Measurements from ENCODE around the gene PARN.
"Not testable (repeated sequence)": the region's sequence is repeated elsewhere in the genome, so short reads cannot be mapped to it uniquely, and the experiment has no call there.

Gene PARN

DNA sequence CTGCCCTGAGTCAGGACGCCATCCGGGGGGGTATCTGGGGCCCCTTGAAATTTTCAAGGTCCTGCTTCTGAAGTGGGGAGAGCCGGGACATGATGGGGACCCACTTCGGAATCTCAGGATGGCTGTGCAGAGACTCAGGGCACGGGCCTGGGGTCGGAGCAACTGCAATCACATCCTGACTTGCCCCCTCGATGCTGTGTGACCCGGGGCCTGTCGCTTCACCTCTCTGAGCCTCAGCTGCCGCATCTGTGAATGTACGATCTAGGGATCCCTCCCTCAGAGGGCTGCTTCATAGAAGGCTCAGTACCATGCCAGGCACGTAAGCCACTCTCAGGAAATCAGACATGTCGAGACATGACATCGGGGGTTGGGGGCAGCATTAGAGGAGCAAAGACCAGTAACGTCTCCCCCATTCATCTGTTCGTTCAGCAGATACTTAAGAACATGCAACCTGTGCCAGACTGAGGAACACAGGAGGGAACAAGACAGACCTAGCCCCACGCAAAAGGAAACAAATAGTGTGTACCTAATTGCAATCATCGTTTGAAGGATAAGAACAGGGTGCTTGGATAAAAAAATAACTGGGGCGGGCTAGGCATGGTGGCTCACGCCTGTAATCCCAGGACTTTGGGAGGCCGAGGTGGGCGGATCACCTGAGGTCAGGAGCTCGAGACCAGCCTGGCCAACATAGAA, 229.6 kb downstream of the PARN start:
- ChIA-PET CTCF (no interaction called here), POLR2A (no interaction called here)
- DNase-seq (ENCODE audit: extremely low spot score): no peak
- no peak for TF ChIP-seq FOXK2 (IDR thresholded peaks at IDR 0.05)
- TF ChIP-seq NFRKB (IDR thresholded peaks at IDR 0.05): no peak
- no peak for TF ChIP-seq HDGF (IDR thresholded peaks at IDR 0.05; ENCODE audit: borderline replicate concordance)
- TF ChIP-seq SUZ12 (IDR thresholded peaks at IDR 0.05): no peak
- TF ChIP-seq ZNF384 (IDR thresholded peaks at IDR 0.05): no peak
- no peak for TF ChIP-seq FOXM1 (IDR thresholded peaks at IDR 0.05; ENCODE audit: borderline replicate concordance)

GRCh38 chr16:14399378-14400284, 230.4 kb downstream of the PARN start:
- DNase-seq (ENCODE audit: extremely low spot score): no peak
- no peak for TF ChIP-seq FOXK2 (IDR thresholded peaks at IDR 0.05)
- TF ChIP-seq, protein P1, sequence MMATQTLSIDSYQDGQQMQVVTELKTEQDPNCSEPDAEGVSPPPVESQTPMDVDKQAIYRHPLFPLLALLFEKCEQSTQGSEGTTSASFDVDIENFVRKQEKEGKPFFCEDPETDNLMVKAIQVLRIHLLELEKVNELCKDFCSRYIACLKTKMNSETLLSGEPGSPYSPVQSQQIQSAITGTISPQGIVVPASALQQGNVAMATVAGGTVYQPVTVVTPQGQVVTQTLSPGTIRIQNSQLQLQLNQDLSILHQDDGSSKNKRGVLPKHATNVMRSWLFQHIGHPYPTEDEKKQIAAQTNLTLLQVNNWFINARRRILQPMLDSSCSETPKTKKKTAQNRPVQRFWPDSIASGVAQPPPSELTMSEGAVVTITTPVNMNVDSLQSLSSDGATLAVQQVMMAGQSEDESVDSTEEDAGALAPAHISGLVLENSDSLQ (IDR thresholded peaks at IDR 0.05): no peak
- TF ChIP-seq FOXA1 (IDR thresholded peaks at IDR 0.05): no peak
- no peak for TF ChIP-seq TARDBP (IDR thresholded peaks at IDR 0.05)
- no peak for TF ChIP-seq FOXM1 (IDR thresholded peaks at IDR 0.05; ENCODE audit: borderline replicate concordance)
- no peak for TF ChIP-seq SP1 (IDR thresholded peaks at IDR 0.05)
- no peak for TF ChIP-seq HDGF (IDR thresholded peaks at IDR 0.05; ENCODE audit: borderline replicate concordance)
- no peak for TF ChIP-seq BHLHE40 (IDR thresholded peaks at IDR 0.05; ENCODE audit: borderline replicate concordance)
- no peak for TF ChIP-seq LEF1 (IDR thresholded peaks at IDR 0.05; ENCODE audit: borderline replicate concordance)
- no peak for TF ChIP-seq NFRKB (IDR thresholded peaks at IDR 0.05)
- TF ChIP-seq L3MBTL2 (conservative IDR thresholded peaks at IDR 0.05): no peak
- no peak for TF ChIP-seq SUZ12 (IDR thresholded peaks at IDR 0.05)
- no peak for TF ChIP-seq CTBP1 (IDR thresholded peaks at IDR 0.05; ENCODE audit: borderline replicate concordance)
- no peak for TF ChIP-seq ZNF384 (IDR thresholded peaks at IDR 0.05)
- no peak for TF ChIP-seq ELF4 (IDR thresholded peaks at IDR 0.05)
- TF ChIP-seq ARNT (IDR thresholded peaks at IDR 0.05): no peak
- POLR2A ChIA-PET: no interaction called here
- CTCF ChIA-PET: interaction anchor here (0.7 kb wide), 1 partner anchor 22 kb away, joined by 4 read pairs; no protein-coding TSS in a partner anchor

DNA sequence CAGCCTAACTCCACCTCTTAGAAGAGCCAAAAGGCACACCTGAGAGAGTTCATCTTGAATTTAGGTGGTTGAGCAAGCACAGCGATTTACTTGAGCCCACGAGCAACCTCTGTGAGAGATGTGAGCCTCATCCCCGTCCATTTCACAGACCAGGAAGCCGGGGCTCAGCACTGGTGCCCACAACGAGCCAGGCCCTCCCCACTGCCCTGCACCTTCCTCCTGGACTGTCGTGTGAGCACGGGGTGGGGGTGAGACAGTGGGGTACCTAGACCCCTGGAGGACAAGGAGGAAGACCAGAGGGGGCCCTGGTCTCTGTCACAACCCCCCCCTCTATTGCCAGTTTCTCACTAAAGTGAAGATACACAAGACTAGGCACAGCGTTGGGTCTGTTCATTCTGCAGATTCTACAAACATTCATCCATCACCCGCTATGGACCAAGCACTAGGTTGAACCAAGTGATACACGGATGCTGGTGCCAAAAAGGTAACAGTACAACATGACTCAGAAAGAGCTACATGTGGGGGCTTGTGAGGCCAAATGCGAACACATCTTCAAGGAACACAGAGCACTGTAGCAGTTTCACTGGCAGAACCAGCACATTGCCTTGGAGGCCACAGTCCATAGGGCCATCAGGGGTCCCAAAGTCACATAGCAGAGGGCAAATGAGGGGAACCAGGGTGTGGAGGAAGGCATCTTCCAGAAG, 231.9 kb downstream of the PARN start:
- CTCF ChIA-PET: no interaction called here
- no peak for DNase-seq (ENCODE audit: extremely low spot score)
- TF ChIP-seq HDGF (IDR thresholded peaks at IDR 0.05; ENCODE audit: borderline replicate concordance) (no peak), SP1 (IDR thresholded peaks at IDR 0.05) (no peak), FOXK2 (IDR thresholded peaks at IDR 0.05) (no peak), CTBP1 (IDR thresholded peaks at IDR 0.05; ENCODE audit: borderline replicate concordance) (no peak), ZNF384 (IDR thresholded peaks at IDR 0.05) (no peak), TARDBP (IDR thresholded peaks at IDR 0.05) (no peak), ARNT (IDR thresholded peaks at IDR 0.05) (no peak), NFRKB (IDR thresholded peaks at IDR 0.05) (no peak)
- TF ChIP-seq, protein P1 (IDR thresholded peaks at IDR 0.05): no peak
- POLR2A ChIA-PET: no interaction called here

- DNase-seq (ENCODE audit: extremely low spot score); CTCF ChIA-PET; POLR2A ChIA-PET: not testable (repeated sequence)
These were observed 234.3 kb downstream of the PARN start for GRCh38 chr16:14395710-14396304.

GRCh38 chr16:14394834-14395233, 235.2 kb downstream of the PARN start:
- POLR2A ChIA-PET: no interaction called here
- no peak for DNase-seq (ENCODE audit: extremely low spot score)
- CTCF ChIA-PET: no interaction called here
- TF ChIP-seq SUZ12 (IDR thresholded peaks at IDR 0.05): no peak
- peak; percentile 58; the same call in 1 of the 2 replicates for TF ChIP-seq ZNF384 (IDR thresholded peaks at IDR 0.05)

DNA sequence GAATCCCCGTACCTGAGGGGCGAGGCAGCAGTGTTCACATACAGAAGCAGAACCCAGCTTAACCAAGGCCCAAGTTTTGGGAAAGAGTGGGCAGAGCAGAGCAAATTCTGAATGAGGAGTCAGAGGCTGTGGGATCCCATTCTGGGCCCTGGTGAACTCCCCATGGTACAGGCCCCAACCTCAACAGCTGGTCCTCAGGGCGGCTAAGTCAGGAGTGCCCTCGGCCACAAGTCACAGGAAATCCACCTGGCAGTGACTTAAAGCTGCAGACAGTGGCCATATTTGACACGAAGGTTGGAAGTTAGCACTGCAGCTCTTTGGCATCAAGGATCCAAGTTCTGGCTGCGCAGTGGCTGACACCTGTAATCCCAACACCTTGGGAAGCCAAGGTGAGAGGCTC, 237.1 kb downstream of the PARN start:
- TF ChIP-seq L3MBTL2 (conservative IDR thresholded peaks at IDR 0.05) (no peak), NFRKB (IDR thresholded peaks at IDR 0.05) (no peak), FOXM1 (IDR thresholded peaks at IDR 0.05; ENCODE audit: borderline replicate concordance) (no peak), BHLHE40 (IDR thresholded peaks at IDR 0.05; ENCODE audit: borderline replicate concordance) (no peak), SUZ12 (IDR thresholded peaks at IDR 0.05) (no peak), LEF1 (IDR thresholded peaks at IDR 0.05; ENCODE audit: borderline replicate concordance) (no peak), CTBP1 (IDR thresholded peaks at IDR 0.05; ENCODE audit: borderline replicate concordance) (no peak), FOXK2 (IDR thresholded peaks at IDR 0.05) (no peak), HDGF (IDR thresholded peaks at IDR 0.05; ENCODE audit: borderline replicate concordance) (no peak), ELF4 (IDR thresholded peaks at IDR 0.05) (no peak), SP1 (IDR thresholded peaks at IDR 0.05) (no peak), ZNF384 (IDR thresholded peaks at IDR 0.05) (no peak), FOXA1 (IDR thresholded peaks at IDR 0.05) (no peak), TARDBP (IDR thresholded peaks at IDR 0.05) (no peak), ARNT (IDR thresholded peaks at IDR 0.05) (no peak)
- TF ChIP-seq, protein P1 (IDR thresholded peaks at IDR 0.05): no peak
- ChIA-PET POLR2A (no interaction called here), CTCF (interaction anchor here (0.6 to 1.1 kb wide), 2 partner anchors 87 to 374 kb away, joined by 3 read pairs; no protein-coding TSS in a partner anchor)
- no peak for DNase-seq (ENCODE audit: extremely low spot score)

All from HEK293T (cell line).